Activated T-helper 2 cell treated with anti-CD3 and anti-CD28 coated beads, Interferon-gamma antibody, Interleukin-2, Interleukin-4, amounts not matched to agents 10 μg/mL and 5 μg/mL and 100 μg/mL, durations not matched to agents 14 hours and 24 hours and 36 hours (primary cell): Measurements from ENCODE around the gene ERC2. TPM values are rescaled to one million over a fixed set of nuclear protein-coding genes. Genes with fewer than 3 reads are reported as not detected.

ENCODE experiments used
- DNase-seq: peaks from one replicate; pipeline ENCODE4 v3.0.0; 2021; ENCODE audit warnings: low spot score
- H3K27ac Mint-ChIP-seq: one replicate; pipeline ENCODE4 v1.8.0; 2021; ENCODE audit warnings: mixed read lengths
- H3K27me3 Mint-ChIP-seq: one replicate; pipeline ENCODE4 v1.8.0; 2021; ENCODE audit warnings: low read depth, mixed read lengths
- H3K36me3 Mint-ChIP-seq: one replicate; pipeline ENCODE4 v1.8.0; 2021; ENCODE audit warnings: low read depth, mixed read lengths
- H3K4me1 Mint-ChIP-seq: one replicate; pipeline ENCODE4 v1.8.0; 2021; ENCODE audit warnings: low read depth, mixed read lengths
- H3K4me3 Mint-ChIP-seq: one replicate; pipeline ENCODE4 v1.8.0; 2021; ENCODE audit warnings: low read depth, mild to moderate bottlenecking, moderate library complexity, mixed read lengths
- H3K9me3 Mint-ChIP-seq: one replicate; pipeline ENCODE4 v1.8.0; 2021; ENCODE audit warnings: mixed read lengths
- intact Hi-C: fragments of 100-400 bp; cut with micrococcal nuclease; formaldehyde crosslinking; loops from one replicate; pipeline ENCODE4 v1.15.1; 2023
- total RNA-seq: library from RNA; stranded (reverse); gene quantifications from 2 replicates; pipeline ENCODE4 v1.2.3, GENCODE V29; 2022

Gene ERC2
- total RNA-seq, 1 donor from 2014 or later, result 0.09 TPM

GRCh38 chr3:55486101-55486856, 982.0 kb downstream of the ERC2 start:
- H3K27ac Mint-ChIP-seq, result peak overlapping the region; percentile 17
- H3K4me3 Mint-ChIP-seq, result peak overlapping the region; percentile 54
- H3K27me3 Mint-ChIP-seq, result peaks cover 81% of the 10 kb centered on the region
- no peaks in the 10 kb centered on the region for H3K36me3 Mint-ChIP-seq
- intact Hi-C loops, result loop anchor here (5.0 to 10.0 kb wide), 2 partner anchors 979 to 1364 kb away; partner anchors contain the start of genes CACNA2D3 and ERC2
- peaks cover 17% of the 10 kb centered on the region for H3K4me1 Mint-ChIP-seq
- DNase-seq, result no peak
- no peaks in the 10 kb centered on the region for H3K9me3 Mint-ChIP-seq

GRCh38 chr3:55484801-55485791, 983.2 kb downstream of the ERC2 start:
- Mint-ChIP-seq H3K27me3 (peaks cover 79% of the 10 kb centered on the region), H3K9me3 (no peaks in the 10 kb centered on the region), H3K36me3 (no peaks in the 10 kb centered on the region), H3K4me3 (no peak overlapping the region), H3K4me1 (peaks cover 17% of the 10 kb centered on the region), H3K27ac (peak overlapping the region; percentile 43)
- intact Hi-C loops, result loop anchor here (2.0 to 10.0 kb wide), 3 partner anchors 766 to 1363 kb away; partner anchors contain the start of genes CACNA2D3 and ERC2
- no peak for DNase-seq

- Mint-ChIP-seq H3K4me1 (peaks cover 14% of the 10 kb centered on the region), H3K4me3 (no peak overlapping the region), H3K36me3 (no peaks in the 10 kb centered on the region), H3K9me3 (no peaks in the 10 kb centered on the region), H3K27me3 (peaks cover 79% of the 10 kb centered on the region), H3K27ac (no peak overlapping the region)
- intact Hi-C loops, result loop anchor here (2.0 to 10.0 kb wide), 2 partner anchors 767 to 981 kb away; partner anchors contain the start of gene ERC2
- no peak for DNase-seq
These were observed 984.0 kb downstream of the ERC2 start for GRCh38 chr3:55484191-55484689.

GRCh38 chr3:55483196-55484095, 984.8 kb downstream of the ERC2 start:
- intact Hi-C loops, result loop anchor here (2.0 to 10.0 kb wide), 2 partner anchors 767 to 981 kb away; partner anchors contain the start of gene ERC2

GRCh38 chr3:55482496-55483195, 985.6 kb downstream of the ERC2 start:
- no peaks in the 10 kb centered on the region for H3K36me3 Mint-ChIP-seq
- H3K9me3 Mint-ChIP-seq, result no peaks in the 10 kb centered on the region
- H3K27ac Mint-ChIP-seq, result no peak overlapping the region
- DNase-seq, result no peak
- H3K27me3 Mint-ChIP-seq, result peaks cover 70% of the 10 kb centered on the region
- no peak overlapping the region for H3K4me3 Mint-ChIP-seq
- H3K4me1 Mint-ChIP-seq, result peaks cover 13% of the 10 kb centered on the region
- intact Hi-C loops, result loop anchor here (10.0 kb wide), 1 partner anchor 982 kb away; the partner anchor contains the start of gene ERC2

More at GRCh38 chr3:55483196-55484095, 984.8 kb downstream of the ERC2 start:
- DNase-seq, result no peak
- no peaks in the 10 kb centered on the region for H3K36me3 Mint-ChIP-seq
- no peak overlapping the region for H3K4me3 Mint-ChIP-seq
- no peaks in the 10 kb centered on the region for H3K9me3 Mint-ChIP-seq
- H3K27me3 Mint-ChIP-seq, result peaks cover 72% of the 10 kb centered on the region
- H3K27ac Mint-ChIP-seq, result no peak overlapping the region
- H3K4me1 Mint-ChIP-seq, result peaks cover 14% of the 10 kb centered on the region

GRCh38 chr3:55481744-55482495, 986.3 kb downstream of the ERC2 start:
- H3K27me3 Mint-ChIP-seq, result peaks cover 70% of the 10 kb centered on the region
- no peak for DNase-seq
- intact Hi-C loops, result loop anchor here (10.0 kb wide), 1 partner anchor 983 kb away; the partner anchor contains the start of gene ERC2

GRCh38 chr3:55480911-55481743, 987.1 kb downstream of the ERC2 start:
- no peak overlapping the region for H3K27ac Mint-ChIP-seq
- H3K4me3 Mint-ChIP-seq, result no peak overlapping the region
- peaks cover 64% of the 10 kb centered on the region for H3K27me3 Mint-ChIP-seq
- intact Hi-C loops, result loop anchor here (10.0 kb wide), 1 partner anchor 984 kb away; the partner anchor contains the start of gene ERC2
- H3K9me3 Mint-ChIP-seq, result no peaks in the 10 kb centered on the region
- H3K4me1 Mint-ChIP-seq, result peaks cover 5% of the 10 kb centered on the region
- DNase-seq, result no peak
- no peaks in the 10 kb centered on the region for H3K36me3 Mint-ChIP-seq

More at GRCh38 chr3:55481744-55482495, 986.3 kb downstream of the ERC2 start:
- Mint-ChIP-seq H3K4me1 (peaks cover 10% of the 10 kb centered on the region), H3K36me3 (no peaks in the 10 kb centered on the region), H3K27ac (no peak overlapping the region), H3K4me3 (no peak overlapping the region), H3K9me3 (no peaks in the 10 kb centered on the region)

- intact Hi-C loops, result no loop called here
- no peak for DNase-seq
- no peak overlapping the region for H3K4me3 Mint-ChIP-seq
- no peaks in the 10 kb centered on the region for H3K36me3 Mint-ChIP-seq
- H3K4me1 Mint-ChIP-seq, result no peaks in the 10 kb centered on the region
- no peaks in the 10 kb centered on the region for H3K9me3 Mint-ChIP-seq
- H3K27me3 Mint-ChIP-seq, result peaks cover 33% of the 10 kb centered on the region
- no peak overlapping the region for H3K27ac Mint-ChIP-seq
These were observed 990.7 kb downstream of the ERC2 start for GRCh38 chr3:55477306-55478303.

- intact Hi-C loops, result no loop called here
- Mint-ChIP-seq H3K36me3 (no peaks in the 10 kb centered on the region), H3K27me3 (peaks cover 27% of the 10 kb centered on the region), H3K27ac (no peak overlapping the region), H3K4me1 (no peaks in the 10 kb centered on the region), H3K4me3 (no peak overlapping the region), H3K9me3 (no peaks in the 10 kb centered on the region)
- DNase-seq, result no peak
These were observed 991.8 kb downstream of the ERC2 start for GRCh38 chr3:55476515-55476914.
